Common myeloid progenitor, CD34-positive (primary cell): Measurements from ENCODE around the gene SDCBP2.

ENCODE experiments used
- CTCF ChIA-PET: fragments of 350-600 bp; sonication (Branson Sonifier 250); formaldehyde crosslinking; loops from one replicate; lab custom pipeline; 2021; ENCODE audit warnings: antibody characterized with exemption; lab: Charles Lee
- POLR2A ChIA-PET: fragments of 350-600 bp; sonication (Branson Sonifier 250); formaldehyde crosslinking; loops from one replicate; lab custom pipeline; 2021; ENCODE audit warnings: antibody characterized with exemption; lab: Charles Lee
- DNase-seq, 3 donors: peaks; one replicate each; pipeline versions ENCODE4 v3.0.0 to v3.0.0-alpha.2; 2013
- H3K27ac ChIP-seq, 2 experiments: 1 replicate in 1 of 2; 2 replicates in 1 of 2; pipeline ENCODE4 v1.7.0; 2013; ENCODE audit warnings: inconsistent platforms in 2 of 2, low read length in 2 of 2, mild to moderate bottlenecking in 2 of 2, low read depth in 1 of 2, moderate library complexity in 1 of 2; ENCODE audit not compliant: severe bottlenecking in 2 of 2, insufficient read depth in 1 of 2, poor library complexity in 1 of 2
- H3K27me3 ChIP-seq, 5 experiments: replicated peaks in 2 of 5; 1 replicate in 3 of 5; 2 replicates in 2 of 5; pipeline versions ENCODE4 v1.6.1 to v1.7.0; 2013; ENCODE audit warnings: low read length in 4 of 5, mild to moderate bottlenecking in 2 of 5, moderate library complexity in 2 of 5, inconsistent platforms in 1 of 5; ENCODE audit not compliant: insufficient read depth in 5 of 5, control insufficient read depth in 4 of 5
- H3K36me3 ChIP-seq, 4 experiments: 1 replicate in 2 of 4; 2 replicates in 2 of 4; pipeline versions ENCODE4 v1.6.1 to v1.7.0; 2013; ENCODE audit warnings: low read length in 3 of 4, control low read depth in 1 of 4, mild to moderate bottlenecking in 1 of 4; ENCODE audit not compliant: control insufficient read depth in 4 of 4, insufficient read depth in 4 of 4
- H3K4me1 ChIP-seq, 4 experiments: 1 replicate in 3 of 4; 2 replicates in 1 of 4; pipeline versions ENCODE4 v1.6.1 to v1.7.1; 2013; ENCODE audit warnings: low read length in 3 of 4, mild to moderate bottlenecking in 3 of 4, control low read depth in 1 of 4, inconsistent platforms in 1 of 4, moderate library complexity in 1 of 4; ENCODE audit not compliant: control insufficient read depth in 4 of 4, insufficient read depth in 4 of 4; ENCODE audit errors: control extremely low read depth in 1 of 4
- H3K4me3 ChIP-seq, 7 experiments: 1 replicate in 4 of 7; 2 replicates in 3 of 7; pipeline versions ENCODE4 v1.5.1 to v1.7.0; 2013; ENCODE audit warnings: mild to moderate bottlenecking in 7 of 7, low read length in 6 of 7, moderate library complexity in 6 of 7, inconsistent platforms in 2 of 7, low read depth in 2 of 7, control low read depth in 1 of 7; ENCODE audit not compliant: insufficient read depth in 4 of 7, control insufficient read depth in 1 of 7; ENCODE audit errors: extremely low read depth in 1 of 7
- H3K9me3 ChIP-seq, 5 experiments: 1 replicate in 4 of 5; 2 replicates in 1 of 5; pipeline versions ENCODE4 v1.6.1 to v1.7.1; 2013; ENCODE audit warnings: low read length in 4 of 5, mild to moderate bottlenecking in 2 of 5, inconsistent platforms in 1 of 5, low read depth in 1 of 5, moderate library complexity in 1 of 5; ENCODE audit not compliant: control insufficient read depth in 4 of 5, insufficient read depth in 2 of 5; ENCODE audit errors: control extremely low read depth in 1 of 5
- WGBS: methylation state at CpG from one replicate; pipeline ENCODE4 v1.1.5; 2013; ENCODE audit not compliant: insufficient coverage; 5-methylcytosine and 5-hydroxymethylcytosine counted together

The SDCBP2 gene

GRCh38 chr20:1264727-1265126 is 64.2 kb downstream of the SDCBP2 start:
- Histone ChIP-seq H3K36me3 (no peaks in the 10 kb centered on the region), H3K27me3 (peaks cover 0 to 23% (median 3%) of the 10 kb centered on the region in 5 experiments), H3K4me1 (peaks cover 0 to 15% (median 8%) of the 10 kb centered on the region in 4 experiments), H3K27ac (no peak overlapping the region), H3K4me3 (no peak overlapping the region), H3K9me3 (peaks cover 0 to 3% (median 3%) of the 10 kb centered on the region in 5 experiments)
- WGBS: 100% methylated on average over 2 of the region's 2 CpGs
- DNase-seq: no peak
- ChIA-PET CTCF (interaction anchor here (0.8 to 1.7 kb wide), 3 partner anchors 9 to 17 kb away, joined by 4 to 5 read pairs (median 5); no protein-coding TSS in a partner anchor), POLR2A (no interaction called here)

GRCh38 chr20:1263853-1264252 is 65.1 kb downstream of the SDCBP2 start:
- ChIA-PET POLR2A (no interaction called here), CTCF (interaction anchor here (1.4 to 1.7 kb wide), 2 partner anchors 10 to 16 kb away, joined by 5 read pairs; no protein-coding TSS in a partner anchor)
- peaks cover 0 to 23% (median 3%) of the 10 kb centered on the region in 5 experiments for H3K27me3 ChIP-seq

More at GRCh38 chr20:1263853-1264252, 65.1 kb downstream of the SDCBP2 start:
- no peak for DNase-seq
- Histone ChIP-seq H3K36me3 (no peaks in the 10 kb centered on the region), H3K4me1 (peaks cover 0 to 15% (median 8%) of the 10 kb centered on the region in 4 experiments), H3K4me3 (no peak overlapping the region), H3K9me3 (peaks cover 0 to 3% (median 3%) of the 10 kb centered on the region in 5 experiments), H3K27ac (no peak overlapping the region)
- no CpG with 5 or more reads among the region's 1 CpG for WGBS
